AG04449 (cell line): ENCODE results near the gene ROBO1.
"Not testable (repeated sequence)": the region's sequence is repeated elsewhere in the genome, so short reads cannot be mapped to it uniquely, and the experiment has no call there.

Source experiments
- CTCF ChIA-PET: fragments of 350-600 bp; formaldehyde crosslinking; extraction: SDS; loops from one replicate; lab custom pipeline; 2021; ENCODE audit warnings: antibody characterized with exemption; lab: Yijun Ruan, JAX
- POLR2A ChIA-PET: fragments of 400-600, 350-600 bp; formaldehyde crosslinking; extraction: SDS; loops from one replicate; lab custom pipeline; 2020; ENCODE audit warnings: antibody characterized with exemption, inconsistent platforms; lab: Yijun Ruan, JAX
- DNase-seq: peaks from one replicate; pipeline ENCODE4 v3.0.0-alpha.2; 2010; ENCODE audit warnings: low read depth, low spot score
- H3K4me3 ChIP-seq: 2 replicates; pipeline ENCODE4 v1.5.1; 2011; ENCODE audit warnings: low read depth, mild to moderate bottlenecking, control low read depth, low read length
- CTCF ChIP-seq: IDR thresholded peaks from one replicate; pipeline ENCODE4 v1.5.1; 2011; ENCODE audit warnings: mild to moderate bottlenecking, moderate library complexity, low read length, control low read depth, inconsistent platforms; ENCODE audit not compliant: insufficient read depth; ENCODE audit errors: missing control alignments

Gene ROBO1

DNA sequence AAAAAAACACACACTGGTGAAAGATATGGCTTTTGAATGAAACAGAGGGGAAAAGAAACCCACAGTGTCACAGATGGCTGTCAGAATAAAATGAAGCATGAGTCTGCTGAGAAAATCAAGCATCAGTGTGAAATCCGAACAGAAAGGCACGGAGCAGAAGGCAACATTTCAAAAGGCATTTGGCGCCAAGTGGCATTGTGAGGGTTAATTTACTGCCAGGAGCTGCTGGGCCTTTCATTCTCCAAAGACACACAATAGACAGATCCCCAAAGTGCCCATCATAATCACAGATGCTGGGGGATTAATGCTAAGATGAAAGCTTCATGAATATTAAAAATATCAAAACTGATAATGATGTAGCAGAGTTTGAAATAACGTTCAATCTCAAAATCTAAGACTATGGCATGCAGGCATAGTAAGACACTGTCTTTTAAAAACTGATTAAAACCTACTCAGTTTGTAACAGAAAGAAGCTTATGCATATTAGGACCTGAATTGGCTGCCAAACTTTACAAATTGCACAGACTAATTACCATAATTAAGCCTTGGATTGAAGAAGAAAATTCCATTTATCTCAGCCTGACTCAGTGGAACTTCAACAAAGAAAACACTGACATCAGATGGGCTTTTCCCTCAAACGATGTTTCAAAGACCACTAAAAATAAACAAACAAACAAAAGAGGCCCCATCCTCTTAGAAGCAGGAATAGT, 589.2 kb downstream of the ROBO1 start:
- ChIA-PET POLR2A (no interaction called here), CTCF (no interaction called here)
- DNase-seq, result no peak
- TF ChIP-seq CTCF, result no peak
- no peak overlapping the region for H3K4me3 ChIP-seq

GRCh38 chr3:79175870-79176269, 591.9 kb downstream of the ROBO1 start:
- ChIA-PET CTCF (no interaction called here), POLR2A (no interaction called here)
- no peak for TF ChIP-seq CTCF
- no peak for DNase-seq
- no peak overlapping the region for H3K4me3 ChIP-seq

DNA sequence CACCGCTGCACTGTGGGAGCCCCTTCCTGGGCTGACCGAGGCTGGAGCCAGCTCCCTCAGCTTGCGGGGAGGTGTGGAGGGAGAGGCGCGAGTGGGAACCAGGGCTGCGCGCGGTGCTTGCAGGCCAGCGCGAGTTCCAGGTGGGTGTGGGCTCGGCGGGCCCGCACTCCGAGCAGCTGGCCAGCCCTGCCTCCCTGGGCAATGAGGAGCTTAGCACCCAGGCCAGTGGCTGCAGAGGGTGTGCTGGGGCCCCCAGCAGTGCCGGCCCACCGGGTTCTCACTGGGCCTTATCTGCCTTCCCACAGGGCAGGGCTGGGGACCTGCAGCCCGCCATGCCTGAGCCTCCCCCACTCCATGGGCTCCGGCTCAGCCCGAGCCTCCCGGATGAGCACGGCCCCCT, 594.5 kb downstream of the ROBO1 start:
- POLR2A ChIA-PET, CTCF ChIA-PET, DNase-seq: not testable (repeated sequence)

DNA sequence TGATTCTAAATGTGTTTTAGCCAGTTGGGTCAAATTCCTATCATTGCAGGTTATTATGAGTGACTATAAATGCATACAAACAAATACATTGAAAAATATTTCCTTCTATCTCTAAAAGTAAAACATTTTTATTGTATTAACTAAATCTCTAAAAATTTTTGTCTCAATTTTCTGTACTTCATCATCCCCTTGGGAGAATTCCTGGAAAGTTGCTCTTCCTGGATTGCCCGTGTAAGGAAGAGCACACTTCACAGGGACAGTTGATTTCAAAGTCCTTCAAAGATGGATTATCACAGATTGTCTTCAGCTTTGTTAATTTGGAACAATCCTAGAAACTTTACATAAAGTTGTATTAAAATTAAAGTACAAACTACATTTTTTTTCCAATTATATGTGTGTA, 595.6 kb downstream of the ROBO1 start:
- no peak for TF ChIP-seq CTCF
- CTCF ChIA-PET, result no interaction called here
- POLR2A ChIA-PET, result no interaction called here

More for the DNA sequence above, 594.5 kb downstream of the ROBO1 start:
- H3K4me3 ChIP-seq, result not testable (repeated sequence)

GRCh38 chr3:79170021-79170420, 597.8 kb downstream of the ROBO1 start:
- DNase-seq, result no peak
- no peak for TF ChIP-seq CTCF
- POLR2A ChIA-PET, result no interaction called here
- CTCF ChIA-PET, result interaction anchor here (0.8 kb wide), 1 partner anchor 84 kb away, joined by 3 read pairs; no protein-coding TSS in a partner anchor
- H3K4me3 ChIP-seq, result no peak overlapping the region

More for the DNA sequence above, 595.6 kb downstream of the ROBO1 start:
- no peak overlapping the region for H3K4me3 ChIP-seq
- no peak for DNase-seq

DNA sequence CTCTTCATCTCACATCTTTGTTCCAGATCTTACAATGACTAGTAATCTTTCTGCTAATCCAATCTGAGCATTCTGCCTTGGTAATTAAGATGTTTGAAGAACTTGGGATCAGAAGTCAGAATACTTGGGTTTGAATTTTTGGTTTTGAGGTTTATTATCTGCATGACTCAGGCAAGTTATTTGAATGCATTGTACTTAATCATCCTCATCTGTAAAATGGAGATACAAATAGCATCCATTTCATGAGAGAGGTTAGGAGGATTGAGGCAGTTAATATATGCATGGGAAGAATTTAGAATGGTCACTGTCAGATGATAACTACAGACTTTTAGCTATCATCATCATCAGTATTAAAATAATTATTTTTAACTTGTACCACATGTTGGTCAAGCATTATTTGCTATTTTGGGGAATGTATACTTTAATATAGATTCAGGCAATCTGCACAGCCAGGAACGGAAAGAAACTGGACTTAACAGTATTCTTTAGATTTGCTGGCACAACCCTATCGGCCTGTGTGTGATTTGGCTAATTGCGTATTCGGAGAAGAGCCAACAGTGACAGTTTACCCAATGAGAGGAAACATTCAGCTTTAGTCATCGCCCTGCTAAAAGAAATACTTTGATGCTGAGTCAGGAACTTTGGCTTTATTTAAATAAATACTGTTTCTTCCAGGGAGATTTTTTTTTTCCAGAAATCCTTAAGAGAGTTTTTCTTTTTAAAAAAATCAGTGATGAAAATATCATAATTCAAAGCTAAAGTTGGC, 600.0 kb downstream of the ROBO1 start:
- DNase-seq, result peak; percentile 70
- ChIA-PET POLR2A (no interaction called here), CTCF (no interaction called here)
- no peak for TF ChIP-seq CTCF
- no peak overlapping the region for H3K4me3 ChIP-seq
